Liver (tissue), 9 donors: ENCODE results near the gene LAMA2. TPM values are rescaled to one million over a fixed set of nuclear protein-coding genes. Genes with fewer than 3 reads are reported as not detected.

ENCODE experiments used
- DNase-seq: peaks from one replicate; pipeline ENCODE4 v3.0.0-alpha.2; 2017; ENCODE audit warnings: low spot score
- H3K27ac ChIP-seq, 2 donors: one replicate each; pipeline ENCODE4 v1.7.0; 2013; ENCODE audit warnings: inconsistent platforms in 2 of 2, low read length in 2 of 2, control low read depth in 1 of 2, low read depth in 1 of 2, mild to moderate bottlenecking in 1 of 2
- H3K27me3 ChIP-seq, 4 donors: one replicate each; pipeline versions ENCODE4 v1.6.1 to v1.7.0; 2013; ENCODE audit warnings: low read length in 3 of 4, inconsistent platforms in 1 of 4, mild to moderate bottlenecking in 1 of 4, moderate library complexity in 1 of 4; ENCODE audit not compliant: control insufficient read depth in 4 of 4, insufficient read depth in 4 of 4
- H3K36me3 ChIP-seq, 4 donors: one replicate each; pipeline versions ENCODE4 v1.6.1 to v1.7.0; 2013; ENCODE audit warnings: low read length in 3 of 4, mild to moderate bottlenecking in 3 of 4, low read depth in 1 of 4, moderate library complexity in 1 of 4; ENCODE audit not compliant: control insufficient read depth in 4 of 4, insufficient read depth in 3 of 4
- H3K4me1 ChIP-seq, 4 donors: one replicate each; pipeline versions ENCODE4 v1.6.1 to v1.7.0; 2013; ENCODE audit warnings: low read length in 3 of 4, mild to moderate bottlenecking in 3 of 4, moderate library complexity in 1 of 4; ENCODE audit not compliant: control insufficient read depth in 4 of 4, insufficient read depth in 4 of 4
- H3K4me3 ChIP-seq, 3 donors: one replicate each; pipeline versions ENCODE4 v1.6.1 to v1.7.0; 2013; ENCODE audit warnings: low read length in 3 of 3, control low read depth in 1 of 3, low read depth in 1 of 3, mild to moderate bottlenecking in 1 of 3
- H3K9ac ChIP-seq, 2 donors: one replicate each; pipeline ENCODE4 v1.7.0; 2013; ENCODE audit warnings: low read length in 2 of 2, mild to moderate bottlenecking in 2 of 2, moderate library complexity in 2 of 2, control low read depth in 1 of 2, low read depth in 1 of 2
- H3K9me3 ChIP-seq, 4 donors: one replicate each; pipeline versions ENCODE4 v1.6.1 to v1.7.0; 2013; ENCODE audit warnings: low read length in 3 of 4; ENCODE audit not compliant: control insufficient read depth in 4 of 4
- CTCF ChIP-seq: fragments of 150-350 bp; IDR thresholded peaks from 2 replicates; pipeline ENCODE4 v1.5.1; 2017; ENCODE audit warnings: improper control_type of control experiment, low read depth, low read length; ENCODE audit not compliant: missing input control
- EGR1 ChIP-seq, 2 donors: IDR thresholded peaks; 2 replicates each; pipeline ENCODE4 v1.6.1; 2016 to 2018; ENCODE audit warnings: antibody characterized with exemption in 2 of 2, low read depth in 2 of 2
- HNF4G ChIP-seq: IDR thresholded peaks from 2 replicates; pipeline ENCODE4 v1.6.1; 2016; ENCODE audit warnings: antibody characterized with exemption
- JUND ChIP-seq, 2 donors: IDR thresholded peaks; 2 replicates each; pipeline ENCODE4 v1.6.1; 2016; ENCODE audit warnings: antibody characterized with exemption in 2 of 2
- MAX ChIP-seq: IDR thresholded peaks from 2 replicates; pipeline ENCODE4 v1.6.1; 2016; ENCODE audit warnings: antibody characterized with exemption
- NR2F2 ChIP-seq: IDR thresholded peaks from 2 replicates; pipeline ENCODE4 v1.6.1; 2016; ENCODE audit warnings: antibody characterized with exemption
- RAD21 ChIP-seq, 2 donors: IDR thresholded peaks; 2 replicates each; pipeline ENCODE4 v1.6.1; 2016; ENCODE audit warnings: antibody characterized with exemption in 2 of 2, mild to moderate bottlenecking in 2 of 2
- REST ChIP-seq: IDR thresholded peaks from 2 replicates; pipeline ENCODE4 v1.6.1; 2016; ENCODE audit warnings: antibody characterized with exemption, mild to moderate bottlenecking
- RXRA ChIP-seq, 2 donors: IDR thresholded peaks; 2 replicates each; pipeline ENCODE4 v1.6.1; 2017 to 2018; ENCODE audit warnings: antibody characterized with exemption in 2 of 2, mild to moderate bottlenecking in 1 of 2
- SP1 ChIP-seq: IDR thresholded peaks from 2 replicates; pipeline ENCODE4 v1.6.1; 2018; ENCODE audit warnings: antibody characterized with exemption, mild to moderate bottlenecking
- TAF1 ChIP-seq: conservative IDR thresholded peaks from 2 replicates; pipeline ENCODE4 v1.6.1; 2016; ENCODE audit warnings: antibody characterized with exemption, mild to moderate bottlenecking
- YY1 ChIP-seq: IDR thresholded peaks from 2 replicates; pipeline ENCODE4 v1.6.1; 2016; ENCODE audit warnings: antibody characterized with exemption, mild to moderate bottlenecking
- ZBTB33 ChIP-seq: IDR thresholded peaks from 2 replicates; pipeline ENCODE4 v1.6.1; 2016; ENCODE audit warnings: antibody characterized with exemption
- WGBS: extraction: QIAGEN DNeasy Blood & Tissue Kit; methylation state at CpG from one replicate; pipeline ENCODE4 v1.1.7; 2013; 5-methylcytosine and 5-hydroxymethylcytosine counted together
- polyA plus RNA-seq, 2 donors: library from polyadenylated mRNA; stranded (reverse) in 1 of 2; unstranded in 1 of 2; fragments of 200-250 nt in 1 of 2; fragments of >200 nt in 1 of 2; fragmentation: Nextera tagmentation in 1 of 2; extraction: Ambion mirVana in 1 of 2; gene quantifications; one replicate each; pipeline versions ENCODE4 v1.2.1 to v1.2.3, GENCODE V29; 2013 to 2015
- total RNA-seq, 2 donors: library from RNA; depleted of rRNA; stranded (reverse); fragments of >200 nt; gene quantifications; one replicate each; pipeline ENCODE4 v1.2.3, GENCODE V29; 2014
- donor health status: healthy.
- donor health status: healthy.
- donor health status: healthy.
- donor health status: healthy.
- donor health status: healthy.

The LAMA2 gene
- total and polyA plus RNA-seq, 4 donors: 1.3 to 17.0 (median 3.0) TPM

- Histone ChIP-seq H3K4me1 (no peaks in the 10 kb centered on the region), H3K27ac (no peak overlapping the region), H3K4me3 (no peak overlapping the region), H3K9ac (no peak overlapping the region), H3K27me3 (no peaks in the 10 kb centered on the region), H3K36me3 (no peaks in the 10 kb centered on the region), H3K9me3 (no peaks in the 10 kb centered on the region)
- no peak for DNase-seq
- 56% methylated on average over 1 of the region's 1 CpG for WGBS
- TF ChIP-seq EGR1 (IDR thresholded peaks at IDR 0.05; ENCODE audit: low read depth in 2 of 2) (no peak), TAF1 (no peak), CTCF (no peak), MAX (no peak), SP1 (no peak), RAD21 (IDR thresholded peaks at IDR 0.05) (no peak), HNF4G (no peak), YY1 (no peak)
These were observed 42.8 kb downstream of the LAMA2 start for GRCh38 chr6:128925765-128926164.

GRCh38 chr6:128929869-128930268, 46.9 kb downstream of the LAMA2 start:
- no peaks in the 10 kb centered on the region for H3K36me3 ChIP-seq
- DNase-seq: no peak
- H3K4me3 ChIP-seq: no peak overlapping the region
- H3K9me3 ChIP-seq: no peaks in the 10 kb centered on the region
- no peak for TF ChIP-seq NR2F2
- no peaks in the 10 kb centered on the region for H3K4me1 ChIP-seq
- H3K27me3 ChIP-seq: no peaks in the 10 kb centered on the region
- no peak overlapping the region for H3K27ac ChIP-seq
- 37% methylated on average over 34 of the region's 34 CpGs for WGBS
- no peak overlapping the region for H3K9ac ChIP-seq

- H3K4me1 ChIP-seq: no peaks in the 10 kb centered on the region
- no peaks in the 10 kb centered on the region for H3K27me3 ChIP-seq
- no peaks in the 10 kb centered on the region for H3K36me3 ChIP-seq
- H3K27ac ChIP-seq: no peak overlapping the region
- no peak overlapping the region for H3K9ac ChIP-seq
- no peak overlapping the region for H3K4me3 ChIP-seq
- H3K9me3 ChIP-seq: no peaks in the 10 kb centered on the region
- TF ChIP-seq JUND (IDR thresholded peaks at IDR 0.05) (no peak), ZBTB33 (no peak), REST (no peak), TAF1 (no peak), RXRA (IDR thresholded peaks at IDR 0.05) (no peak)
- DNase-seq: no peak
- 61% methylated on average over 5 of the region's 5 CpGs for WGBS
These were observed 47.4 kb downstream of the LAMA2 start for GRCh38 chr6:128930321-128930720.
